ENCODE measurements around the gene PTGDR2.

The PTGDR2 gene

DNA sequence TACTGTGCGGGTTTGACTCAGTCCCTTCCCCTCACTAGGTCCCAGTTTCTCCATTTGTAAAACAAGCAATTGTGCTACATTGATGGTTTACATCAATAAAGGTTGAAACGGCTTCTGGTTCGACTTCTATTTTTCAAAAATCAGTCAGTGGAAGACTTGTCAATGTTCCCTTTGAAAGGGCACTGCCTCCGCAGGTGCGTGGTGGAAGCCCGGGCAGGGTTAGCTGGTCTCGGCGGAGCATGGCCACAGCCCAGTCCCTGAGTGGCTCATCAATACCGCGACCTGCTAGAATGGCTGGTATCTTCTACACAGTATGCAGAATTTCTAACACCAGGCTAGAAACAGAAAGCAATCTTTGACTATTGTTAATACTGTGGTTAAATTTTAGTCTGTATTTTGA lies 54.6 kb downstream of the PTGDR2 start:
- DNase-seq, result no peak
